MG63 (cell line): Measurements from ENCODE around the gene FRYL. TPM values are rescaled to one million over a fixed set of nuclear protein-coding genes. Genes with fewer than 3 reads are reported as not detected.

Experiments used
- total RNA-seq: library from RNA; depleted of rRNA; stranded (reverse); fragments of >200 nt; shearing (Covaris generic); gene quantifications from 2 replicates; pipeline ENCODE4 v1.2.3, GENCODE V29; 2014; ENCODE audit warnings: low replicate concordance; rRNA removed

Gene FRYL
- total RNA-seq, 1 experiment from 2014 or later: 9.7 TPM

Other genes starting within 250 kb of the FRYL start
- gene OCIAD1, start 50.8 kb upstream of the FRYL start, total RNA-seq: 80.6 and 132 TPM in 2 replicates
- gene OCIAD2, start 126.5 kb upstream of the FRYL start, total RNA-seq: not detected in 2 replicates
- not detected in 2 replicates for gene CWH43, start 206.0 kb upstream of the FRYL start, total RNA-seq